Right forelimb (tissue), 1 donor: ENCODE data around the gene MRPL54.
"Not testable (repeated sequence)": the region's sequence is repeated elsewhere in the genome, so short reads cannot be mapped to it uniquely, and the experiment has no call there.

Source experiments
- DNase-seq: peaks from one replicate; pipeline ENCODE4 v3.0.0-alpha.2; 2018

MRPL54 gene

DNA sequence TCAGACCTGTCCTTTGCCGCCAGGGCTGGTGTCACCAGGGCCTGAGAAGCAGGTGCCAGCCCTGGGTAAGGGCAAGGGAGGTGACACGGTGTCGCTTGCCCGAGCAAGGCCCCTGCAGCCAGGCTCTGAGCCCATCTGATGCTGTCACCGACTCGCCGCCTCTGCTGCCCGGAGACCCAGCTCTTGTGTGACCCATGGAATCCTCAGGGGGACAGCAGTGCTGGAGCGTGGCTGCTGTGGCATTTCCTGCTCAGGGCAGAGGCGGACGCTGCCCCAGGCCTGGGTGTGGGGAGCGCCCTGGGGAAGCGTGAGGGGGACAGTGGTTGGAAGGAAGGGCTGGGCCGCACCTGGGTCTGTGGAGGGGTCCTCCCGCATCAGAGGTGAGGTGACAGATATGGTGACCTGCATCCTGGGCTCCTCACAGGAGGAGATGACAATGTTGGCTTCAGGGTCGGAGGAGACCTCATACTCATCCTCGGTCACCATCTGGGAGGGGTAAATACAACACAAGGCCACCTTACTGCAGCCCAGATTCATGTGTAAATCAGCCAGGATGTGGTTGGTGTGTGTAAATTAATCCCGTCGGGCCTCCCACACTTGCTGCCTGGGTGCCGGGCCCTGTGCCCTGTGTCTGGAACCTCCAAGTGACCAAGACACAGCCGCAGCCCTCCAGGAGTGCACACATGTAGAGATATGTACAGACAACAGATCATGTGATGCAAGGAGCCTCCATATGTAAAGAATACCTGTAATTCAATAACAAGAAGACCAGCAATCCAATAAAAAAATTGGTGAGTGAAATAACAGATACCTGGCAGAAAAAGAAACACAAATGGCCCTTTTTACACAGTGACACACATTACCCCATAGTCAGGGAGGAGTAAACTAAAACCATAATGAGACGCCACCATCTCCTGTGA, 51.3 kb downstream of the MRPL54 start:
- no peak for DNase-seq

DNA sequence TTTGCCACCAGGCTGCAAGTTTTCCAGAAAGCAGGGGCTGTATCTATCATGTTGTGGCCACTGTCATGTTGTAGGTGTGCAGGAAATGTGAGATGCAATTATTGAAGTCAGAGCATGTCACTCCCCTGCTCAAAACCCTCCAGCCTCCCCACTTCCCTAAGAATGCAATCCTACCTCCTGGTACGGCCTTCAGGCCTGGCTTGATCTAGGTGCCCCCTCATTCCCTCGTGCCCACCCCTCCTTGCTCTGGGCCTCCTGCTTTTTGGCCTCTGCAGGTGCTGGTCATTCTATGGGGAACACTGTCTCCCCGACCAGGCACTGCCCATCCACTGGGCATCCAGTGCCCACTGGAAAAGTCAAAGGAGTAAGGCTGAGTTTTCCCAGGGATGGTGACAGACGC, 52.2 kb downstream of the MRPL54 start:
- no peak for DNase-seq

DNA sequence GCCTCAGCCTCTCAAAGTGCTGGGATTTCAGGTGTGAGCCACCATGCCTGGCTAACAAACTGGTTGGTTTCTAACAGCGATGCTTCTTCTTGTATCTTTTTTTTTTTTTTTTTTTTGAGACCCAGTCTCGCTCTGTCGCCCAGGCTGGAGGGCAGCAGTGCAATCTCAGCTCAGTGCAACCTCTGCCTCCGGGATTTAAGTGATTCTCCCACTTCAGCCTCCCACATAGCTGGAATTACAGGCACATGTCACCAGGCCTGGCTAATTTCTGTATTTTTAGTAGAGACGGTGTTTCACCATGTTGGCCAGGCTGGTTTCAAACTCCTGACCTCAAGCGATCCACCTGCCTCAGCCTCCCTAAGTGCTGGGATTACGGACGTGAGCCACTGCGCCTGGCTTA, 53.7 kb downstream of the MRPL54 start:
- not testable (repeated sequence) for DNase-seq

DNA sequence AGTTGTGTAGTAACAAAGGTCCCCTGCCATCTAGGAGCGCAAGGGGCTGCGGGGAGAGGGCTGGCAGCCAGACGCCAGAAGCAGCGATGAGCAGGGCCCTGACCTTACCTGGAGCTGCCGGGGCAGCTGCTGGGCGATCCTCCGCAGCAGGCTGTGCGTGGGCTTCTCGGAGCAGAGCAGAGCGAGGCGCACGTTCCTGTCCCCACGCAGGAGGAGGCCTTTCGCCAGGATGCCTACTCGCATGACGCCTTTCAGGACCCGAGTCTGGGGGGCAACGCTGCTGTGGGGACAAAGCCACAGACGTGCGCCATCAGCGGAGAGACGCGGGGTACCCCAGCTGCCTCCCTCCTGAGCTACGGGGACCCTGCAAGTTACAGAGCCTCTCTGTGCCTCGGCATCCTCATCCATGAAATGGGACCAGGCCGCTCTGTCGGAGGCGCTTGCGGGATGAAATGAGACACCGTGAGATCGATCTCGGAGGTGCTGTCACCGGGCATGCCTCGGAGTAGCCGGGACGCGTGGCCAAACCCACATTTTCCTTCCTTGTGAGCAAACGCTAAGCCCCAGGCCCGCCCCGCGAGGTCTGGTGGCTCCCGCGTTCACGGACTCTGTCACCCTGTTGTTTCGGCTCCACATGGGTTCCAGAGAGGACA, 54.2 kb downstream of the MRPL54 start:
- DNase-seq = no peak
